ENCODE results near the gene QDPR. TPM values are rescaled to one million over a fixed set of nuclear protein-coding genes. Genes with fewer than 3 reads are reported as not detected.
"Not testable (repeated sequence)": the region's sequence is repeated elsewhere in the genome, so short reads cannot be mapped to it uniquely, and the experiment has no call there.

The QDPR gene
- total and polyA plus RNA-seq, 12 donors = 23.3 to 86.2 (median 45.8) TPM

DNA sequence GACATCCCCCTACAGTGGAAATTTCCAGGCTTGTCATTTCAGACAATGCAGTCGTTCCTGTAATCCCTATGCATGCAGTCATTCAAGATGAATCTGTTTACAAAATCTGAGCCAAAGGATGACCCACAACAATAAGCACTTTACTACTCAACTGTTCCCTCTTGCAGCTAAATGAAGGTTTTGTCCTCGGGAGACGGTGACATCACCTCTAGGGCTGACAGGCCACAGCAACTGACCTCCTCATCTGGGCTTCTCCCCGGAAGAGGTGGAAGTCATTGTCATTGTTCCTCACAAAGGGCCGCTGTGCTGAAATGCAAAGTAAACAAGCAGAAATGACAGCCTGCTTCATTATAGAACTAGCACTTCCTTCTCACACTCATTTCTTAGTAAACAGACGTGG, 32.3 kb upstream of the QDPR start:
- intact Hi-C loops (cut with DNase I) = loop anchor here (10.0 kb wide), 1 partner anchor 261 kb away; no protein-coding TSS in a partner anchor
- 19 to 33% (median 25%) methylated on average over 5 to 6 of the region's 6 CpGs for WGBS, 4 donors

DNA sequence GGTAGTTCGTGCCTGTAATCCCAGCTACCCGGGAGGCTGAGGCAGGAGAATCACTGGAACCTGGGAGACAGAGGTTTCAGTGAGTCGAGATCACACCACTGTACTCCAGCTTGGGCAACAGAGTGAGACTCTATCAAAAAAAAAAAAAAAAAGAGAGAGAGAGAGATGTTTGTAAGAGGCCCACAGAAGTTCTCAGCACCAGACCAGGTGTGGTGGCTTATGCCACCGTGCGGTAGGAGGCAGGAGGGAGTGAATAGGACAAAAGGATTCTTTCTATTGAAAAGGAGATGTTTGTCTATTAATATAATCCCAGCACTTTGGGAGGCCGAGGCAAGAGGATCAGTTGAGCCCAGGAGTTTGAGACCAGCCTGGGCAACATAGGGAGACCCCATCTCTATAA, 25.2 kb upstream of the QDPR start:
- H3K4me1 ChIP-seq (replicated peaks in 1 of 2); intact Hi-C loops (cut with DNase I); DNase-seq; H3K9me3 ChIP-seq (replicated peaks in 1 of 3); H3K36me3 ChIP-seq (replicated peaks in 1 of 2); H3K4me3 ChIP-seq; H3K27ac ChIP-seq; H3K27me3 ChIP-seq: not testable (repeated sequence)
- WGBS, 4 donors = 85 to 92% (median 90%) methylated on average over 6 of the region's 6 CpGs

More for the DNA sequence above, 32.3 kb upstream of the QDPR start:
- TF ChIP-seq, protein P1, sequence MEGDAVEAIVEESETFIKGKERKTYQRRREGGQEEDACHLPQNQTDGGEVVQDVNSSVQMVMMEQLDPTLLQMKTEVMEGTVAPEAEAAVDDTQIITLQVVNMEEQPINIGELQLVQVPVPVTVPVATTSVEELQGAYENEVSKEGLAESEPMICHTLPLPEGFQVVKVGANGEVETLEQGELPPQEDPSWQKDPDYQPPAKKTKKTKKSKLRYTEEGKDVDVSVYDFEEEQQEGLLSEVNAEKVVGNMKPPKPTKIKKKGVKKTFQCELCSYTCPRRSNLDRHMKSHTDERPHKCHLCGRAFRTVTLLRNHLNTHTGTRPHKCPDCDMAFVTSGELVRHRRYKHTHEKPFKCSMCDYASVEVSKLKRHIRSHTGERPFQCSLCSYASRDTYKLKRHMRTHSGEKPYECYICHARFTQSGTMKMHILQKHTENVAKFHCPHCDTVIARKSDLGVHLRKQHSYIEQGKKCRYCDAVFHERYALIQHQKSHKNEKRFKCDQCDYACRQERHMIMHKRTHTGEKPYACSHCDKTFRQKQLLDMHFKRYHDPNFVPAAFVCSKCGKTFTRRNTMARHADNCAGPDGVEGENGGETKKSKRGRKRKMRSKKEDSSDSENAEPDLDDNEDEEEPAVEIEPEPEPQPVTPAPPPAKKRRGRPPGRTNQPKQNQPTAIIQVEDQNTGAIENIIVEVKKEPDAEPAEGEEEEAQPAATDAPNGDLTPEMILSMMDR (IDR thresholded peaks at IDR 0.05) = no peak
- no peak for TF ChIP-seq POLR2A (IDR thresholded peaks at IDR 0.05)
- peak in 5 of 7 donors; percentile 27 to 40 (median 30) for DNase-seq
- H3K9me3 ChIP-seq (replicated peaks in 1 of 3) = no peaks in the 10 kb centered on the region
- no peak overlapping the region for H3K4me3 ChIP-seq
- no peaks in the 10 kb centered on the region for H3K27me3 ChIP-seq
- H3K4me1 ChIP-seq (replicated peaks in 1 of 2) = peaks cover 0 to 8% of the 10 kb centered on the region in 2 donors
- H3K36me3 ChIP-seq (replicated peaks in 1 of 2) = no peaks in the 10 kb centered on the region
- no peak overlapping the region for H3K27ac ChIP-seq

DNA sequence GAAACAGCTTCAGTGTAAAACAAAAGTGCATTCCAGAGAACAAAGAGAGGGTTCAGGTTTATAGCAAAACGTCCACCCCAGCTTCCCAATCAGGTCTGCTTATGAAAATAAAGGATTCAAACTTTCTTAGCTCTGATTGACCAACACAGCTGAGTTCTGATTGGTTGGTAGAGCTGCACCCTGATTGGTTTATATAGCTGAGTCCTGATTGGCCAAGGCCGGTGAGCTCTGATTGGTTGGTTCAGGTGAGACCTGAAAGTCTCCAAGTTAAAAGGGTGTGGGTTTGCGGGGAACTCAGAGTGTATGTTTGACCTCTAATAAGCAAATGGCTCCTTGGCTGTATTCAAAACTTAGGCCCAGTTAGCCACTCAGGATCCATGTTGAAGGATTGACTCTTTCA, 24.0 kb upstream of the QDPR start:
- Histone ChIP-seq H3K9me3 (replicated peaks in 1 of 3) (no peaks in the 10 kb centered on the region), H3K36me3 (replicated peaks in 1 of 2) (no peaks in the 10 kb centered on the region), H3K4me1 (replicated peaks in 1 of 2) (no peaks in the 10 kb centered on the region), H3K27me3 (no peaks in the 10 kb centered on the region), H3K4me3 (no peak overlapping the region), H3K27ac (no peak overlapping the region)
- 71 to 89% (median 85%) methylated on average over 3 of the region's 3 CpGs for WGBS, 4 donors
- no peak for DNase-seq
- intact Hi-C loops (cut with DNase I) = no loop called here
- TF ChIP-seq POLR2A (IDR thresholded peaks at IDR 0.05) = no peak
- TF ChIP-seq, protein P1 (IDR thresholded peaks at IDR 0.05) = no peak

DNA sequence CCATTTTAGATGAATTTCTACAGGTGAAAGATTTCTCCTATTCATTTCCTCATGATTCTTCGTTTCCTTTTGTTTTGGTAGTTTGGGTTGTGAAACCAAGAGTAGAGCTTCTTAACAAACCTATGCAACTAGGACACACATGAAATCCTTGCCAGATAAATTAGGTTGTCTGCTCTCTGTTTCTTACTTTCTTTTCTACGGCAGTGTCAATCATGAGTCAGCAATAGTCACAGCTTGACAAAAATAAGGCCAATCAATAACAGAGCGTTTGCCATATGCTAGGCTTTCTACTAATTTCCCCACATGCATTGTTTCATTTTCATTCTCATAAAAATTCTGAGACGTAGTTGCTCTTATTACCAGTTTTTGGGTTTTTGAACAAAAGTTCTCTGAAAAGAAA, 23.4 kb upstream of the QDPR start:
- Histone ChIP-seq H3K9me3 (replicated peaks in 1 of 3) (no peaks in the 10 kb centered on the region), H3K36me3 (replicated peaks in 1 of 2) (no peaks in the 10 kb centered on the region), H3K27ac (no peak overlapping the region), H3K4me3 (no peak overlapping the region), H3K27me3 (no peaks in the 10 kb centered on the region), H3K4me1 (replicated peaks in 1 of 2) (no peaks in the 10 kb centered on the region)
- no peak for TF ChIP-seq POLR2A (IDR thresholded peaks at IDR 0.05)
- TF ChIP-seq, protein P1 (IDR thresholded peaks at IDR 0.05) = no peak
- no peak for DNase-seq
- intact Hi-C loops (cut with DNase I) = no loop called here
- 68 to 79% (median 77%) methylated on average over 4 of the region's 4 CpGs for WGBS, 4 donors

GRCh38 chr4:17534705-17535104, 22.8 kb upstream of the QDPR start:
- TF ChIP-seq, protein P1 (IDR thresholded peaks at IDR 0.05) = no peak
- TF ChIP-seq POLR2A (IDR thresholded peaks at IDR 0.05) = no peak
- 91 to 97% (median 95%) methylated on average over 4 of the region's 4 CpGs for WGBS, 4 donors
- no peaks in the 10 kb centered on the region for H3K27me3 ChIP-seq
- no peak overlapping the region for H3K4me3 ChIP-seq
- no peak overlapping the region for H3K27ac ChIP-seq
- H3K36me3 ChIP-seq (replicated peaks in 1 of 2) = no peaks in the 10 kb centered on the region
- no peaks in the 10 kb centered on the region for H3K9me3 ChIP-seq (replicated peaks in 1 of 3)
- DNase-seq = no peak
- H3K4me1 ChIP-seq (replicated peaks in 1 of 2) = no peaks in the 10 kb centered on the region
- intact Hi-C loops (cut with DNase I) = no loop called here

All from adrenal gland (tissue), 12 donors.